SHP77 (cell line): ENCODE measurements around the gene HOXD3.

Source experiments
- DNase-seq, 2 experiments: peaks; one replicate each; lab custom pipeline; 2025; lab: John Stamatoyannopoulos, UW

Gene HOXD3

DNA sequence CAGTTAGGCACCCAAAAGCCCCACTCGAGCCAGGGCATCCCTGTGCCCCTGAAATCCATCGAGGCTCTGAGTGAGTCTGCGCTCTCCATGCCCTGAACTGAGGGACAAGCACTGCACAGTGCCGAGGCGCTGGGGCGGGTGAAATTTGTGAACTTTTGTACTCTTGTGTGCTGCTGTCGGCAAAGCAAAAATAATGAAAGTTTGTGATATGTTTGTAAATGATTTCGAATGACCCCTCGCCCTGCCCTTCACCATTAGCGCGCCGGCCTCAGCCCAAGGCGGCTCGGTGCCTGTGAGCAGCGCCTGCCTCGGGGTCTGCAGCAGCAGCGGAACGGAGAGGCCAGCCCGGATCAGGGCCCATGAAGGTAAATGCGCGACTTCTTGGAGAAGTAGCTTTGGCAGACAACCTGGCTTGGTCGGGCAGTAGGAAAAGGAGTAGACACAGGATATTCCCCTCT lies 7.6 kb upstream of the HOXD3 start:
- no peak for DNase-seq

DNA sequence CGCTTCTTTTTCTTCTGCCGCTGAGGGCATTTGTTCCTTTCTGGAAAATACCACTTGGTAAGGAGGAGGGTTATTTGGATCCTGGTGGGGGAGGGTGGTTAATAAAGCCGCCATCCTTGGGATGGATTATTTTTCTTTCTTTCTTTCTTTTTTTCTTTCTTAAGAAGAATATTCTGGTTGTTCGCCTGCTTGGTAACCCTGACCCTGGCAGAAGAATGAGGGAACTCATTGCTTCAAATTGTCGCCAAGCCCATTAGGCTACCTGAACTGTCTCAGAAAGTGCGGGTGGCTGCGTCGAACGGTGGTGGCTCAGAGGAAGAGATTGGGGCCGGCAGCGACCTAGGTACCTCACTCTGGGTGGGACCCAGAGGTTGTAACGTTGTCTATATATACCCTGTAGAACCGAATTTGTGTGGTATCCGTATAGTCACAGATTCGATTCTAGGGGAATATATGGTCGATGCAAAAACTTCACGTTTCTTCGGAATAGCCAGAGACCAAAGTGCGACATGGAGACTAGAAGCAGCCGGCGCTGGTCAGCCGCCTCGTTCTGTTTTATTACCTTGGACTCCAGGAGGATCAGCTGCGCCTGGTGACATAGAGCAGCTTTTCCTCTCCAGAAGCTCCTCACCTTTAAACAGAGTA lies 7.0 kb upstream of the HOXD3 start:
- no peak for DNase-seq

DNA sequence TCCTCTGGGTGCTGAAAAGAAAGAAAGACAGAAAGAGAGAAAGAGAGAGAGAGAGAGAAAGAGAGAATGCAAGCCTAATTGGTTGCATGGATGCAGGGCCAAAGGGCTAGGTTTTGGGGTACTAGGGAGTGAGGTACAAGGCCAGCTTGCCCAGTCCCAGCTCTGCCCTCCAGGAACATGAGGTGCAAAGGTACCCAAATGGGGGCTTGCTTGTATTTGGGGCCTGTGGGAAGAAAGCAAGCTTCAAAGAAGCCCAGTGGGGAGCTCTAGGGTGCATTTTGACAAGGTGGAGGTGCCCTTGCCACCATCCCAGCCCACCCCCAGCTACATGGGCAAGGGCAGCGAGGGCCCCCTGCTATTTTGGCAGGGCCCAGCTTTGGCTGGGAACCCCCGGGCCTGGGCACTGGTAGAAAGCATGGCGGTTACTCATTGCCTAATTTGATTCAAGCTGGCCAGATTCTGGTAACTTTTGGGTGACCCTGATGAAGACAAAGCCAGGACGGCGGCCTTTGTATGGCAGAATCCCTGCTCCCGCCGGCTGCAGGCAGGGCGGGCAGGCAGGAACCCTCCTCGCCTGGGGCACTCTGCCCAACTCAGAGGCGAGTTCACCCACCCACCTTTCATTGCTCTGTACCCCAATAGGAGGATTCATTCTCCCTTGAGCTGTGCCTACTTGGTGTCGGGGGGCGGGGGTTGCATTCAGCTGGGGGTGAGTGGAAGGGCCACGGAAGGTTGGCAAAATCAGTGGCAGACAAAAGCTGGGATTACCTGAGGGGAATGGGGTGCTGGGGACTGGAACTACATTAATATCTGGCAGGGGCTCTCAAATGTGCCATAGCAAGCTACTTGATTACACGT lies 6.3 kb upstream of the HOXD3 start:
- no peak for DNase-seq

DNA sequence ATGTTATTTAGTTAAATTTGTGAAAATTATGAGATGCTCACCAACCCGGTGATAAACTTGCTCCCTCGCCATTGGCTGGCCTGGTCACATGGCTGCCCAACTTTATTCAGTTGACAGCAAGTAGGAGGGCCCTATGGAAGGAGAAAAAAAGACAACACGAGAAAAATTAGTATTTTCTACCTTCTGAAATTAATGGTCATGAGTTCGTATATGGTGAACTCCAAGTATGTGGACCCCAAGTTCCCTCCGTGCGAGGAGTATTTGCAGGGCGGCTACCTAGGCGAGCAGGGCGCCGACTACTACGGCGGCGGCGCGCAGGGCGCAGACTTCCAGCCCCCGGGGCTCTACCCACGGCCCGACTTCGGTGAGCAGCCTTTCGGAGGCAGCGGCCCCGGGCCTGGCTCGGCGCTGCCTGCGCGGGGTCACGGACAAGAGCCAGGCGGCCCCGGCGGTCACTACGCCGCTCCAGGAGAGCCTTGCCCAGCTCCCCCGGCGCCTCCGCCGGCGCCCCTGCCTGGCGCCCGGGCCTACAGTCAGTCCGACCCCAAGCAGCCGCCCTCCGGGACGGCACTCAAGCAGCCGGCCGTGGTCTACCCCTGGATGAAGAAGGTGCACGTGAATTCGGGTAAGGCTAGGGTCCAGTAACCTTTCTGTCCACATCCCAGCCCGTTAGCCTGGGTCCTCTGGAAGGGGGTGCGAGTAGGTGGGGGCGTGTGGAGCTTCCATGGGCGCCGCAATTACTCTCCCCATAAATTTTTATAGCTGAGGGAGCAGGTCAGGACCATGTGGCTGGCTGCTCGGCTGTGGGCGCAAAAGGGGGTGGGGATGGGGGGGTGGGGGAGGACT lies 5.4 kb upstream of the HOXD3 start, which contains the start of gene HOXD4:
Gene HOXD4, plus strand, starts transcription at position 109 of the 846 bp plus-strand sequence. Its CDS starts 84 bp downstream, at position 193.
- no peak for DNase-seq

DNA sequence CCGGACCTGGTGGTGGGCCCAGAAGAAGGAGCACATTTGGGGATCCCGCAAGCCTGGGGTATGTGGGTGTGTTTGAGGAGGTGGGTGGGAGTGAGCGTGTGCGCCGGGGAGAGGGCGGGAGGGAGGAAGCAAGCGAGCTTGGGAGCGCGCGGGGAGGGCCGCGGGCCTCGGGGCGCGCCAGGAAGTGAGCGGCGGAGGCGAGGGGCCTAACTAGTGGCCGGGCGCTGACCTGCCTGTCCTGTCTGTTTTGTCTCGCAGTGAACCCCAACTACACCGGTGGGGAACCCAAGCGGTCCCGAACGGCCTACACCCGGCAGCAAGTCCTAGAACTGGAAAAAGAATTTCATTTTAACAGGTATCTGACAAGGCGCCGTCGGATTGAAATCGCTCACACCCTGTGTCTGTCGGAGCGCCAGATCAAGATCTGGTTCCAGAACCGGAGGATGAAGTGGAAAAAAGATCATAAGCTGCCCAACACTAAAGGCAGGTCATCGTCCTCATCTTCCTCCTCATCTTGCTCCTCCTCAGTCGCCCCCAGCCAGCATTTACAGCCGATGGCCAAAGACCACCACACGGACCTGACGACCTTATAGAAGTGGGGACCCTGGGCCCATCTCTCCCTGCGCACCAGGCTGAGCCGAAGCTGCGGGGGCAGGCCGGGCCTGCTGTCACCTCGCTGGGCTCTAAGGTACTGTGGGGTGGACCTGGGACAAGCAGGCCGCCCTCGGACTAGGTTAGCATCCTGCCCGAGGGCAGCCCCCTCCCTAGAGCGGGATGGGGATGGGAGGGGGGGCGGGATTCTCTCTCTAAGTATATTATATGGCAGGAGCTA lies 4.5 kb upstream of the HOXD3 start:
- DNase-seq, result no peak

DNA sequence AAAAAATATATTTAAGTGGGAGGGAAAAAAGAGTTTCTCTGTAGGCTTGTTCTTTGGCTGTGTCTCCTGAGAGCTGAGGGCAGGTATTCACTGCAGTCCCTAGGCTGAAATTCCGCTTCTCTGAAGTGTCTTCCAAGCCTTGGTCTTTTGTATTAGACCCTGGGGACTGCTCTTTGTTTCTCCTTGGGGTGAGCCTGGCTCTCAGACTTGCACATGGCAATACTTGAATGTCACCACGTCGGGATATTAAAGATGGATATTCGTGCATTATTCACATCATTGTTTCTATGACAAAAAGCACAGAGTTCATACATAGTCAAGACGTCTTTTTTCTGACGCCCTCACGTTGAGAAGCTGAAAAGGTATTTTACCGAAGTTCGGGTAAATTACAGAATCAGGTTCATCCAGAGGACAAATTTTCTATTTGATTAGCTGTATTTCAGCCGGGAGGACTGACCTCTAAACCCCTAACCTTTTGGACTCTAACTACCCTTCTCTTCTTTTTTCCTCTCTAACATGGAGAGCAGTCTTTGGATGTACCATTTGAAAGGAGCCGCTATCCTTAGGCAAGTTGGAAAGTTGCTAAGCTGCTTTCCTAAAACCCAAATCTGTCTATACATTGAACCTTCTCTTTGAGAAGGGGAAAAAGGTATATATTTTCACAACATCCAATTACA lies 2.4 kb upstream of the HOXD3 start:
- no peak for DNase-seq

DNA sequence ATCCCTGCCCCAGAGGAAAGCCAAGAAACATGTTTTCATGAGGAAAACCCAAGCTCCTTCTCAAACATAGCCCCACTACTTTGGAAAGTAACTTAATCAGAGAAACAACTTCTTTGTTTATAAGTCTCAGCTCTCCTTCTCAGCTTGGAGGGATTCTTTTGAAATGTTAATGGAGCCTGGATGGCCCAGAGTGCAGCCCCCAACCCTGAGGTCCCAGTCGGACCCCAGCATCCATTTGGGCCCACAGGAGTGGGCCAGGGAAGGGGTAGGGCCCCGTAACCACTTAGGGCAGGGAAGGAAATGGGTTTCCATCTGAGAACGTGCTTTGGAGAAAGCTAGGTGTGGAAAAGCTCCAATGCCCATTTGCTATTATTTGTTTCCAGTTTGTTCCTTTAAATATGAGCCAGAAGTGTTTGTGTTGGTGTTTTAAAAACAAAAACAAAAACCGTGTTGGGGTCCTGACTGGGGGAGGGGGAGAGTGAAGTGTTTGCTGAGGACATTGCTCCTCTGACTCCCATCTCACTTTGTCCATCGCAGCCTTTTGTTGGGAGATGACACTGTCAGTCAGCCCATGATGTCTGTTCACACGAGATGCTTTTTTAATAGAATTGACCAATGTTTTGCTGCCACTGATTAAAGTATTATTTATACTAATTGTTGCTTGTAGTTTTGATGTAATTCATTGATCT lies 1.6 kb upstream of the HOXD3 start:
- no peak for DNase-seq

DNA sequence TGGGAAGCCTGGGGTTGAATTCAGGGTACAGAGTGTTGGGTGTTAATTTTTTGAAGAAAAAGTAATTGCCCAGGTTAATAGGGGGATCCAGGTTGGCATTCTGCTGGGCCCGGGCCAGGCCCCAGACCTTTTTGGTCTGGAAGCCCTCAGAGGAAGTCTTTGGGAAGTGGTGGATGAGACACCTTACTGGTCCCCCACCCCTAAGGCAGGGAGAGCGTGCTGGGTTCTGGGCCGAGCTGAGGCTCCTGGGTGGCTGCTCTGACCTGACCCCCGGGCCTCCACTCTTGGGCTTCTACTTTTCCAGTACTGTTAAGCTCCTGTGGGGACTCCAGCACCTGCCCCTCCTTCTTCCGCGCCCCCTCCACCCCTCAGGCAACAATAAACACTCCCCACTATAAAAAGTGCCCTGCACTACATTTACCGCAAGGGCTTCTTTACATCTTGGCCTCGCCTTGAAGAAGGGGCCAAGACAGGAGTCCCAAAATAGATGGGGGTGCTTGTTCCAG lies 753 bp upstream of the HOXD3 start:
- no peak for DNase-seq

DNA sequence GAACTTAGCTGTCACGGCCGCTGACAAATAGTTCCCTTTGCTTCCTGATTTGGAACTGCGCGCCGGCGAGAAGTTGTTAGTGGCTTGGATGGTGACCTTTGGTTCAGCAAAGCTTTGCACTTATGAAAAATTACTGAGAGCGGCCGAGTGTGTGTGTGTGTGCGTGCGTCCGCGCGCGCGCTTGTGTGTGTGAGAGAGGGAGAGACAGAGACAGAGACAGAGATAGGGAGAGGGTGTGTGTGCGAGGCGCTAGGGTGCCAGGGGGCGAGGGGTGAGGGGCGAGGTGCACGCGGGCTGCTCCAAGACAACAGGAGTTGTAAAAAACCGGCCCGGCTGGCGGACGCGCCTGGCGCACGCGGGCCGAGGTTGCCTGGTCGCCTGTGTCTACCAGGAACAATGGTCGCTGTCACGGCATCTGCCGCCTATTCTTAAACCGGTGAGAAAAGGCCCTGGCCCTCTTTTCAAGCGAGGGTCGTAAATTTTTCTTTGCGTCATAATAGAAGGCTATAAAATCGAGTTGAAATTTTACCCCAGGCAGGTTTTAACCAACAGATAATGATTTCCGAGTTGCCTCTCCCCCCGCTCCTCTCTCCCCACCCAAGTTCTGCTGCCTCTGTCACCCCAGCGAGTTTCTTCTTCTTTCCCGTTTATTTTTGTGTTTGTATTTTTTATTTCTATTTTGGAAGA lies 535 bp downstream of the HOXD3 start:
- DNase-seq, result peak in 1 of 2 experiments; percentile 29

DNA sequence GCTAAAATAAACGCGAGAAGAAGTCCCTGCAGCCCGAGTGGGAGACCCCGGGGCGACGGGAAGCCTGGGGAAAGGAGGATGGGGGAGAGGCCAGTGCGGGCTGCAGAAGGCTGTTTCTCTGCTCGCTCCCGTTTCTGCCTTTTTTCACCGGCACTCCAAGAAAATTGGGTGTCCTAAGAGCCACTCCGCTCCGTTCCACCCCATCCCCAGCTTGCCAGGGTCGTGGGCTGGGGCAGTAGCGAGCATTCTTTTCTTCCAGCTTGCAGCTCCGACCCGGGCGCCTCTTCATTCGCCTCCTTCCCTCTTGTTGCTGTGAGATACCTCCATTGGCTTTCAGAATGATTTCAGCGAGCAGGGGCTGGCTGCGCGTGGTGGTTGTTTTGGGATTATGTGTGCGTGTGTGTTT lies 1.1 kb downstream of the HOXD3 start:
- no peak for DNase-seq

DNA sequence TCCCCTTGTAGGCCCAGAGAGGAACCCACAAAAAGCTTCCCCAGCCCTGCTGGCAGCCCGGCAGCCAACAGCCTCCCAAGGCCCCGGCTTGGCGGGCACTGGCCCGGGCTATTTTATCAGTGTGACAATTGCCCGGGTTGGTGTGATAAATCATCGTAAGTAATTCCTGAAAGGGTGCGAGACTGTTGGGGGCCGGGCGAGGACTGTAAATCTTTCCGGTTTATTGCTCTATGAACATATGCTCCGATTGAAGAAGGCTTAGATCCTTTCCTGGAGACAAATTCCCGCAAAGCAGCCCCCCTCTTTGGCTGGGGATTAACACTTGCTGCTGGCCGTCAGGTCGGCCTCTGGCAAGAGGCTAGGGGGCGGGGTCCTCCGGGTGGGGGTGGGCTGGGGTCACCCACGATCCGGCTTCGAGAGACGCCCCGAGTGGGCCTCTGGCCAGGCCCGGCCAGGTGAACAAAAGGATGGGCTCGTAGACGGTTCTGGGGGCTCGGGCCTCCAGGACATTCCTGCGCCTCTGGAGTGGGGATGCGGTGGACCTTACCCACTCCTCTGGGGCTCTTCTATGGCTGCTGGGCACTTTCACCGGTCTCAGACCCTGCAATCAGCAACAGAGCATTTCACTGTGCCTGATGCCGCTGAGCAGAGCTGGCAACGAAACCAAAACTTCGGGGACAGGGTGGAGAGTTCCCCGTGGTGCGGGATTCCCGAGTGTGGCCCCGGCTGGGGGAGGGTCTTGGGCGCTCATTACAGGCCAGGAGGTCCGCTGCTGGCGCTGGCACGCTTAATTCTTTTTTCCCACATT lies 2.0 kb downstream of the HOXD3 start:
- no peak for DNase-seq

DNA sequence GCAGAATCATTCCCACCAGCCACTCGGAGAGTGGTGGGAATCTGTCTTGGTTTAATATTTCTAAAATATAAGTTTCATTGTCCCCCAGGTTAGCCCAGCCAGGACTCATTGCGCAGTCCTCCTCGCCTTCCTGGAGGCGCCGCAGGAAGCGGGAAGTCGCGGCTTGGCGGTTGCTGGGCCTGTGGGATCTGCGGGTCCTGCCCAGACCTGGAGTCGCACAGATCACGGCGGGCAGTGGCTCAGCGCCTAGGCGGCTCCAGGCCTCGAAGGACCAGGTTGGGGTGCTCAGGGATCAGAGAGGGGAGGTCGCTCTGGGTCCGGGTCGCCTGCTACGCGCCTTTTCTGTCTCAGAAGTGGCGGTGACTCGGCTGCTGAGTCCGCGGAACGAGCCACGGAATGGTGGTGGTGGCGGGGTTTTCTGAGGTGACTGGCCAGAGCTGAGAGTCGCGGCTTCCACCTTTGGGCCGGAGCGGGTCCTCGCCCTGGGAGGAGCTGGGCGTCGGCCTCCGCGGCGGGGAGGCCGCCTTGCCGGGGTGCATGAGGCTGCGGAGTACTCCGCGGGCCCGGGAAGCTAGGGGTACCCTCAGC lies 2.6 kb downstream of the HOXD3 start:
- no peak for DNase-seq

DNA sequence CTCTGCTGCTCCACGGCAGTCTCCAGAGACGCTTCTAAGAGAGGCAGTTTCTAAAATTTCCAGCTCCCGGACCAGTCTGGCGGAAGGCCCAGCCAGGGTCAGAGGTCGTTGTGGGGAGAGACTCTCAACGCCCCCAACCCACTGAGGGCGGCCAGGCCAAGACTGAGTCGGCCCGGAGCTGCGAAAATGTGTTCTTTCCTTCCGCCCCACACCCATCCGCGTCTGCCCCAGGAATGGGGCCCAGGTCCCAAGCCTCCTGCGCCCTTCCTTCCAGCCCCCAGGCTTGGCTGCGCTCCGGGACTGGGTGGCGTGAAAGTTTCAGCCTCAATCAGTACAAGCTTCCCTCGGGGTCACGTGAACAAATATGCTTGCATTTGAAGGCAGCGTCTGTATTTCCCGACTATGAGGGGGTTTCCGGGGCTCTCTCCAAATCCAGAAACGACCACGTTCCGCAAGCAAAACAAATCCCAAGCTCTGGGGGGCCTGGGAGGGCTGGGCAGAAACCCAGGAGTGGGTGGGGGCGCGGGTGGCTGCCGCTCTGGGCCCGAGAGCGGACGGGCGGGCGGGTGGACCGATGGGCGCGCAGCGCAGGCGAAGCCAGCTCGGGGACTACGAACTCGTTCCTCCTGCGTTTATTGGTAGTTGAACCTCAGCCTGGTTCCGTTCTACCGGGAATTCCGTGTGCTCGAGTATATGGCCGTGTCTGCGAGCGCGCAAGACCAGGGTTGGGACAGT lies 3.3 kb downstream of the HOXD3 start:
- no peak for DNase-seq

DNA sequence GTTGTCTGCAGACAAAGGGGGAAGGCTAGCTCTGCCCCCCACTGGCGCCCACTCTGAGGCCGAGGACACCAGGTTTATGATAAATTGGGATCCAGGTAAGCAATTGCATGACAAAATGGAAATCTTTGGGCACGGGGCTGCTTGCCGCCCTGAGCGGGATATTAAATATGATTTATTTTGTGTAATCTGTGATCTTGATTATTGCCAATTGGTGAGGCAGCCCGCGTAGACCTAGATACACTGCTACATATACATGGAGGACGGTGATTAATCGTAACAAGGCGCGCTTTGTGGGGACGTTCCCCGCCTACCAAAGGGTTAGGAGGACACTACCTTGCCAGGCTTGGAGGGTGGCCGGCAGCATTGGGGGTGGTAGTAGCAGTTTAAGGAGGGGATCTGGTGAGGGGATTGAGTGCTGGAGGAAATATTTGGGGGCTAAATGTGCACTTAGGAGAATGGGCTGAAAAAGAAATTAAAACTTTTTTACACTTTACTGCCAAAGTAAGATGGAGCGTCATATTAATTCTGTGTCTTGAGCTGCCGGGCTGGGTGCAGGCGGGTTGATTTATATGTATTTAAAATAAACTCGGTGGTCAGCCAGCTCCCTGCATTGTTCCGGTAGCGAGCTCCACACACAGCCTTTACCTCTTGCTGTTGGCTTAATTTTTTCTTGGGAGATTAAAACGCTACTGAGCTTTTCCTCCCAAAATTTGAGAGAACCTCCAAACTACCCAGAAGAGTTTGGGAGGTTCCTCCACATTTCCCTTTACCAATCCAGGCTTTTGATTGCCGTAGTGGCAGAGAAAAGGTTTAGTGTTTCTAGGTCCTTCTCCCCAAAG lies 4.1 kb downstream of the HOXD3 start:
- no peak for DNase-seq

DNA sequence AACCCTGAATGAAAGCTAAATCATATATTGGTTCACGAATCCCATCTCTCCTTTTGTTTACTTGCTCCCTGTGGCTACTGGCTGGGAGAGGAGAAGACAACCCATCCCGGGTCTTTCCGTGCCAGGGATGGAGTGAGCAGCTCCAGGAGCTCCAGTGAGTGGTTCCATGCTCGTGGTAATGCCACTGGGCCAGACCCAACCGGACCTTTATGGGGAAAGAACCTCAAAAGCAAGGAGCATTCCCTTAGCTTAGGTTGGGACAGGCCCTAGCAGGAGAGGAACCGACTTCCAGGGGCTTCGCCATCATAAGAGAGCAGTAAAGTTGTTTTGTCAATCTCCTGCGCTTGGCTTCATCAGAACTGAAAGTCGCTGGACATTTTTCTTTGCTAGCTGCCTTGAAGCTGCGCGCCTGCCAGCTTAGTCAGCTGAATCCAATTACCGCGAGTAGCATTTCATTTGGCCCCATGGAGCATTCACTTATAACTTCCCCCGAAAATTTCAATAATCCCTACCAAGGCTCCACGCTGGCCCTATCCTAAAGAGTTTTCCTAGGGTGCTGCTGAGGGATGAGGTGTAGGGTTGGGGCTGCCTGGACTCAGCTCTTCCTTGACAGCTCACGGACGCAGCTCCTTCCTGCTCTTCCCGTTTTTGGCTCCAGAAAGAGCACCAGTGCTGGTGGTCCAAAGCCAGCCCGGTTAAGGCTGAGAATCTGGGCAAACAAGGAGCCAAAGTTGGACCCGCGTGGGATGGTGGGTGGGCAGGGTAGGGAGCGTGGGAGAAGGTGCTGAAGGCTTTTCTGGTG lies 4.9 kb downstream of the HOXD3 start:
- no peak for DNase-seq
